Measurements from ENCODE around the gene CRACDL. TPM values are rescaled to one million over a fixed set of nuclear protein-coding genes. Genes with fewer than 3 reads are reported as not detected.

Gene CRACDL
- total and polyA plus RNA-seq, 2 of the 13 experiments (the other 11 are each of a cell fraction or from before 2014, with no cell fraction given), result 0.15 to 0.26 TPM

DNA sequence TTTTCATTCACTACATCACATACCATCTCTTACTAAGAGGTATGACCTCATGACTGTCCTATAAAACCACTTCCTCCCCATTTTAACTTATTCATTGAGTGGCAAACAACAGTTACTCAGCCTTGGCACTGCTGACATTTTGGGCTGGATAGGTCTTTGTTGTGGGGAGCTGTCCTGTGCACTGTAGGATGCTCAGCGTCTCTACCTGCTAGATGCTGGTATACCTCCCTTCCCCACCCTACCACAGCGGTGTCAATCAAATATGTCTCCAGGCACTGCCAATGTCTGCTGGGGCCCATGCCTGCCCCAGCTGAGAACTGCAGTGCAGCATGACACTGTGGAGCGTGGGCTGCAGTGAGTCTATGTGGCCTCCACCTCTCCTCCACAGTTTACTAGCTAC lies 128.8 kb downstream of the CRACDL start:
- no peaks in the 10 kb centered on the region for H3K27me3 ChIP-seq (ENCODE audit: control insufficient read depth in 1 of 2, insufficient read depth in 2 of 2, low read length in 2 of 2)
- no peak for FAIRE-seq
- H3K9ac ChIP-seq (ENCODE audit: insufficient read depth, low read depth, low read length), result no peak overlapping the region
- H4K20me1 ChIP-seq (ENCODE audit: insufficient read depth, low read length), result no peaks in the 10 kb centered on the region
- TF ChIP-seq, protein P1, sequence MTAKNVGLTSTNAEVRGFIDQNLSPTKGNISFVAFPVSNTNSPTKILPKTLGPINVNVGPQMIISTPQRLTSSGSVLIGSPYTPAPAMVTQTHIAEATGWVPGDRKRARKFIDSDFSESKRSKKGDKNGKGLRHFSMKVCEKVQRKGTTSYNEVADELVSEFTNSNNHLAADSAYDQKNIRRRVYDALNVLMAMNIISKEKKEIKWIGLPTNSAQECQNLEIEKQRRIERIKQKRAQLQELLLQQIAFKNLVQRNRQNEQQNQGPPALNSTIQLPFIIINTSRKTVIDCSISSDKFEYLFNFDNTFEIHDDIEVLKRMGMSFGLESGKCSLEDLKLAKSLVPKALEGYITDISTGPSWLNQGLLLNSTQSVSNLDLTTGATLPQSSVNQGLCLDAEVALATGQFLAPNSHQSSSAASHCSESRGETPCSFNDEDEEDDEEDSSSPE (CRISPR knock-in tag; IDR thresholded peaks at IDR 0.05), result no peak
- TF ChIP-seq ONECUT2 (CRISPR knock-in tag; IDR thresholded peaks at IDR 0.05), result no peak
- TF ChIP-seq SRY (CRISPR knock-in tag; IDR thresholded peaks at IDR 0.05), result no peak
- no peak for TF ChIP-seq ELF4 (CRISPR knock-in tag; IDR thresholded peaks at IDR 0.05; ENCODE audit: borderline replicate concordance)
- TF ChIP-seq ZBTB20 (CRISPR knock-in tag; IDR thresholded peaks at IDR 0.05; ENCODE audit: borderline replicate concordance, low read depth), result no peak
- no peak for TF ChIP-seq KLF13 (CRISPR knock-in tag; IDR thresholded peaks at IDR 0.05)
- TF ChIP-seq ZMAT3 (CRISPR knock-in tag; conservative IDR thresholded peaks at IDR 0.05), result no peak
- no peak for TF ChIP-seq RNF2 (conservative IDR thresholded peaks at IDR 0.05; ENCODE audit: low read depth)
- TF ChIP-seq, protein P2, sequence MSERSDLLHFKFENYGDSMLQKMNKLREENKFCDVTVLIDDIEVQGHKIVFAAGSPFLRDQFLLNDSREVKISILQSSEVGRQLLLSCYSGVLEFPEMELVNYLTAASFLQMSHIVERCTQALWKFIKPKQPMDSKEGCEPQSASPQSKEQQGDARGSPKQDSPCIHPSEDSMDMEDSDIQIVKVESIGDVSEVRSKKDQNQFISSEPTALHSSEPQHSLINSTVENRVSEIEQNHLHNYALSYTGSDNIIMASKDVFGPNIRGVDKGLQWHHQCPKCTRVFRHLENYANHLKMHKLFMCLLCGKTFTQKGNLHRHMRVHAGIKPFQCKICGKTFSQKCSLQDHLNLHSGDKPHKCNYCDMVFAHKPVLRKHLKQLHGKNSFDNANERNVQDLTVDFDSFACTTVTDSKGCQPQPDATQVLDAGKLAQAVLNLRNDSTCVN (CRISPR knock-in tag; IDR thresholded peaks at IDR 0.05; ENCODE audit: borderline replicate concordance), result no peak
- no peak for TF ChIP-seq HOXA7 (CRISPR knock-in tag; IDR thresholded peaks at IDR 0.05)
- H3K4me3 ChIP-seq (replicated peaks in 1 of 3; ENCODE audit: insufficient read depth in 1 of 3, low read depth in 2 of 3, low read length in 3 of 3), result no peak overlapping the region
- no peak overlapping the region for H2AFZ ChIP-seq (ENCODE audit: low read length)
- H3K4me1 ChIP-seq (ENCODE audit: insufficient read depth, low read length), result peaks cover 58% of the 10 kb centered on the region
- ChIA-PET CTCF (ENCODE audit: low intra/inter-chr PET ratio, low total read pairs) (no interaction called here), POLR2A (interaction anchor here (6.7 kb wide), 1 partner anchor 12 kb away, joined by 87 read pairs; no protein-coding TSS in a partner anchor)
- intact Hi-C loops (cut with micrococcal nuclease; ENCODE audit: unreplicated experiment) (no loop called here), in situ Hi-C loops (cut with HindIII; ENCODE audit: extremely low pct_ligation_motif_present, low pct_unique_long_range_greater_than_20kb) (no loop called here)
- no peak overlapping the region for H3K27ac ChIP-seq (ENCODE audit: extremely low read length, insufficient read depth, low read length)
- no peak for ATAC-seq
- no peaks in the 10 kb centered on the region for H3K79me2 ChIP-seq (ENCODE audit: insufficient read depth, low read length)
- no peaks in the 10 kb centered on the region for H3K9me3 ChIP-seq (ENCODE audit: low read length)
- no peak overlapping the region for H3K4me2 ChIP-seq (ENCODE audit: low read depth, low read length)
- no peak for DNase-seq (ENCODE audit: low spot score)
- H3K36me3 ChIP-seq (replicated peaks in 1 of 2; ENCODE audit: control insufficient read depth in 1 of 2, insufficient read depth in 2 of 2, low read length in 2 of 2), result no peaks in the 10 kb centered on the region
- BruUV-seq (replicated peaks), result no TSS peak
- 95% methylated on average over 3 of the region's 3 CpGs for WGBS (ENCODE audit: low lambda C conversion rate)
